ENCODE data around the gene MOB3B. TPM values are rescaled to one million over a fixed set of nuclear protein-coding genes. Genes with fewer than 3 reads are reported as not detected.

MOB3B gene
- total RNA-seq, 1 donor from 2014 or later, result 3.8 TPM

- no peaks in the 10 kb centered on the region for H3K9me3 Mint-ChIP-seq (ENCODE audit: low read depth)
- peaks cover 3% of the 10 kb centered on the region for H3K36me3 Mint-ChIP-seq (ENCODE audit: low read depth)
- no peaks in the 10 kb centered on the region for H3K4me1 Mint-ChIP-seq (ENCODE audit: low read depth)
- H3K27ac Mint-ChIP-seq (ENCODE audit: unreplicated experiment), result no peak overlapping the region
- TF ChIP-seq CTCF (IDR thresholded peaks at IDR 0.05), result no peak
- H3K4me3 Mint-ChIP-seq (ENCODE audit: unreplicated experiment), result no peak overlapping the region
- no peak for DNase-seq (ENCODE audit: low spot score)
- no peaks in the 10 kb centered on the region for H3K27me3 Mint-ChIP-seq (ENCODE audit: low read depth)
Measured at GRCh38 chr9:27564670-27565069, 35.1 kb upstream of the MOB3B start.

GRCh38 chr9:27563738-27564430 lies 34.3 kb upstream of the MOB3B start:
- peaks cover 3% of the 10 kb centered on the region for H3K36me3 Mint-ChIP-seq (ENCODE audit: low read depth)
- TF ChIP-seq CTCF (IDR thresholded peaks at IDR 0.05), result no peak
- no peak for DNase-seq (ENCODE audit: low spot score)

GRCh38 chr9:27561685-27562084 lies 32.1 kb upstream of the MOB3B start:
- no peaks in the 10 kb centered on the region for H3K9me3 Mint-ChIP-seq (ENCODE audit: low read depth)
- no peak for DNase-seq (ENCODE audit: low spot score)
- no peaks in the 10 kb centered on the region for H3K27me3 Mint-ChIP-seq (ENCODE audit: low read depth)
- TF ChIP-seq CTCF (IDR thresholded peaks at IDR 0.05), result no peak
- H3K4me1 Mint-ChIP-seq (ENCODE audit: low read depth), result no peaks in the 10 kb centered on the region
- peaks cover 3% of the 10 kb centered on the region for H3K36me3 Mint-ChIP-seq (ENCODE audit: low read depth)
- H3K27ac Mint-ChIP-seq (ENCODE audit: unreplicated experiment), result no peak overlapping the region
- no peak overlapping the region for H3K4me3 Mint-ChIP-seq (ENCODE audit: unreplicated experiment)

More at GRCh38 chr9:27563738-27564430, 34.3 kb upstream of the MOB3B start:
- Mint-ChIP-seq H3K4me1 (ENCODE audit: low read depth) (no peaks in the 10 kb centered on the region), H3K4me3 (ENCODE audit: unreplicated experiment) (no peak overlapping the region), H3K27ac (ENCODE audit: unreplicated experiment) (no peak overlapping the region), H3K27me3 (ENCODE audit: low read depth) (no peaks in the 10 kb centered on the region), H3K9me3 (ENCODE audit: low read depth) (no peaks in the 10 kb centered on the region)

GRCh38 chr9:27560457-27560856 lies 30.8 kb upstream of the MOB3B start:
- H3K36me3 Mint-ChIP-seq (ENCODE audit: low read depth), result peaks cover 3% of the 10 kb centered on the region

GRCh38 chr9:27558307-27558706 lies 28.7 kb upstream of the MOB3B start:
- DNase-seq (ENCODE audit: low spot score), result no peak
- Mint-ChIP-seq H3K4me3 (ENCODE audit: unreplicated experiment) (no peak overlapping the region), H3K27ac (ENCODE audit: unreplicated experiment) (no peak overlapping the region), H3K4me1 (ENCODE audit: low read depth) (no peaks in the 10 kb centered on the region), H3K9me3 (ENCODE audit: low read depth) (no peaks in the 10 kb centered on the region), H3K36me3 (ENCODE audit: low read depth) (peaks cover 12% of the 10 kb centered on the region), H3K27me3 (ENCODE audit: low read depth) (no peaks in the 10 kb centered on the region)
- TF ChIP-seq CTCF (IDR thresholded peaks at IDR 0.05), result no peak

More at GRCh38 chr9:27560457-27560856, 30.8 kb upstream of the MOB3B start:
- H3K27me3 Mint-ChIP-seq (ENCODE audit: low read depth), result no peaks in the 10 kb centered on the region
- H3K4me1 Mint-ChIP-seq (ENCODE audit: low read depth), result no peaks in the 10 kb centered on the region
- no peaks in the 10 kb centered on the region for H3K9me3 Mint-ChIP-seq (ENCODE audit: low read depth)
- no peak for TF ChIP-seq CTCF (IDR thresholded peaks at IDR 0.05)
- H3K4me3 Mint-ChIP-seq (ENCODE audit: unreplicated experiment), result no peak overlapping the region
- no peak overlapping the region for H3K27ac Mint-ChIP-seq (ENCODE audit: unreplicated experiment)
- no peak for DNase-seq (ENCODE audit: low spot score)

Measured in chondrocyte (in vitro differentiated cells).